PFSK-1 (cell line): Measurements from ENCODE around the gene STPG4.

Experiments
- POLR2AphosphoS5 ChIP-seq: IDR thresholded peaks from 2 replicates; pipeline ENCODE4 v1.6.1; 2012; ENCODE audit warnings: low read depth, mild to moderate bottlenecking, control low read depth, low read length, moderate library complexity
- REST ChIP-seq, 2 experiments: IDR thresholded peaks; 2 replicates each; pipeline versions ENCODE4 v1.6.1 to v1.8.0; 2011 to 2012; ENCODE audit warnings: low read depth in 2 of 2, low read length in 2 of 2, control low read depth in 1 of 2, inconsistent platforms in 1 of 2, mild to moderate bottlenecking in 1 of 2, moderate library complexity in 1 of 2; ENCODE audit not compliant: insufficient read depth in 1 of 2
- TAF1 ChIP-seq: IDR thresholded peaks from 2 replicates; pipeline ENCODE4 v1.6.1; 2012; ENCODE audit warnings: low read length, control low read depth, borderline replicate concordance; ENCODE audit not compliant: insufficient read depth

- TF ChIP-seq REST (IDR thresholded peaks at IDR 0.05; ENCODE audit: insufficient read depth in 1 of 2, low read depth in 2 of 2, low read length in 2 of 2): no peak
- TF ChIP-seq TAF1: no peak
- no peak for TF ChIP-seq POLR2AphosphoS5
Observed at GRCh38 chr2:47086054-47086471, 69.0 kb downstream of the STPG4 start.
